Omental fat pad (tissue), 4 donors: Measurements from ENCODE around the gene TRDN. TPM values are rescaled to one million over a fixed set of nuclear protein-coding genes. Genes with fewer than 3 reads are reported as not detected.

Experiments used
- ATAC-seq: fragments of 150-250 bp; one replicate; pipeline ENCODE4 v1.9.1; 2016; ENCODE audit warnings: mild to moderate bottlenecking, moderate library complexity; ENCODE audit not compliant: low FRiP score
- DNase-seq: peaks from one replicate; pipeline ENCODE4 v3.0.0-alpha.2; 2019; ENCODE audit warnings: low spot score
- CTCF ChIP-seq, 3 donors: fragments of 450-650 bp; IDR thresholded peaks; one replicate each; pipeline ENCODE4 v1.5.1; 2016 to 2017; ENCODE audit warnings: antibody characterized with exemption in 3 of 3, mild to moderate bottlenecking in 3 of 3, moderate library complexity in 2 of 3
- total RNA-seq, 4 donors: library from RNA; depleted of rRNA; stranded (reverse); fragments of >200 nt; gene quantifications; one replicate each; pipeline ENCODE4 v1.1.0, GENCODE V29; 2016

TRDN gene
- total RNA-seq, 4 donors from 2014 or later = 0.09 to 1.1 (median 0.12) TPM; not detected in 1

- TF ChIP-seq CTCF (IDR thresholded peaks at IDR 0.05) = no peak
- DNase-seq = no peak
- no peak for ATAC-seq
Measured at GRCh38 chr6:123226398-123226797, 410.4 kb downstream of the TRDN start.

GRCh38 chr6:123224077-123224476 lies 412.7 kb downstream of the TRDN start:
- ATAC-seq (no peak), DNase-seq (no peak)
- no peak for TF ChIP-seq CTCF (IDR thresholded peaks at IDR 0.05)

- TF ChIP-seq CTCF (IDR thresholded peaks at IDR 0.05) = no peak
- DNase-seq (no peak), ATAC-seq (no peak)
Measured at GRCh38 chr6:123223461-123223860, 413.3 kb downstream of the TRDN start.

GRCh38 chr6:123215211-123215610 lies 421.5 kb downstream of the TRDN start:
- no peak for DNase-seq
- no peak for ATAC-seq
- no peak for TF ChIP-seq CTCF (IDR thresholded peaks at IDR 0.05)

- TF ChIP-seq CTCF (IDR thresholded peaks at IDR 0.05) = no peak
- DNase-seq (no peak), ATAC-seq (no peak)
Measured at GRCh38 chr6:123214433-123214832, 422.3 kb downstream of the TRDN start.

- DNase-seq (no peak), ATAC-seq (no peak)
- TF ChIP-seq CTCF (IDR thresholded peaks at IDR 0.05) = no peak
Measured at GRCh38 chr6:123213921-123214320, 422.8 kb downstream of the TRDN start.

- ATAC-seq = no peak
- DNase-seq = no peak
- no peak for TF ChIP-seq CTCF (IDR thresholded peaks at IDR 0.05)
Measured at GRCh38 chr6:123211777-123212545, 424.8 kb downstream of the TRDN start.
